NCI-H146 treated with DMSO at 0.1 percent for 48 hours (cell line): ENCODE measurements around the gene NDST1.

ENCODE experiments used
- DNase-seq: peaks from one replicate; lab custom pipeline; 2025; ENCODE audit not compliant: unreplicated experiment; lab: John Stamatoyannopoulos, UW

Gene NDST1

GRCh38 chr5:150521939-150522503 lies 14.1 kb downstream of the NDST1 start:
- DNase-seq: no peak

GRCh38 chr5:150522504-150523414 lies 14.8 kb downstream of the NDST1 start:
- DNase-seq: peak; percentile 82

- DNase-seq: peak; percentile 14
These were observed 15.8 kb downstream of the NDST1 start for GRCh38 chr5:150523472-150524350.

- no peak for DNase-seq
These were observed 17.2 kb downstream of the NDST1 start for GRCh38 chr5:150525163-150525562.

- DNase-seq: no peak
These were observed 17.9 kb downstream of the NDST1 start for GRCh38 chr5:150525781-150526180.

GRCh38 chr5:150527038-150527437 lies 19.1 kb downstream of the NDST1 start:
- no peak for DNase-seq

- DNase-seq: no peak
These were observed 19.9 kb downstream of the NDST1 start for GRCh38 chr5:150527808-150528207.

- no peak for DNase-seq
These were observed 21.1 kb downstream of the NDST1 start for GRCh38 chr5:150528924-150529546.

- no peak for DNase-seq
These were observed 21.6 kb downstream of the NDST1 start for GRCh38 chr5:150529555-150529954.

- DNase-seq: no peak
These were observed 22.5 kb downstream of the NDST1 start for GRCh38 chr5:150530423-150530822.

GRCh38 chr5:150530951-150531588 lies 23.1 kb downstream of the NDST1 start:
- no peak for DNase-seq

- DNase-seq: no peak
These were observed 23.8 kb downstream of the NDST1 start for GRCh38 chr5:150531686-150532085.

- no peak for DNase-seq
These were observed 24.2 kb downstream of the NDST1 start for GRCh38 chr5:150532151-150532550.

- DNase-seq: no peak
These were observed 25.1 kb downstream of the NDST1 start for GRCh38 chr5:150532996-150533395.

- DNase-seq: no peak
These were observed 26.9 kb downstream of the NDST1 start for GRCh38 chr5:150534811-150535210.

GRCh38 chr5:150535611-150536010 lies 27.7 kb downstream of the NDST1 start:
- no peak for DNase-seq

GRCh38 chr5:150538007-150538917 lies 30.3 kb downstream of the NDST1 start:
- DNase-seq: no peak

GRCh38 chr5:150539206-150539605 lies 31.3 kb downstream of the NDST1 start:
- DNase-seq: no peak

GRCh38 chr5:150540042-150540441 lies 32.1 kb downstream of the NDST1 start:
- no peak for DNase-seq
